ENCODE data around the gene PRH2. TPM values are rescaled to one million over a fixed set of nuclear protein-coding genes. Genes with fewer than 3 reads are reported as not detected.

The PRH2 gene
- total RNA-seq (not detected in 2 replicates), polyA plus RNA-seq (0.21 TPM in 1 of 2 replicates, not detected in the other), polyA minus RNA-seq (1.1 TPM in 1 of 2 replicates, not detected in the other), Bru-seq, nascent RNA (not detected), BruChase-seq, experiment 1, labeled RNA remaining after a 6-hour chase (not detected), BruChase-seq, experiment 2, labeled RNA remaining after a 2-hour chase (not detected)
- polyA plus RNA-seq (2011; cell fraction: cytosol; rRNA removed), result not detected in 2 replicates
- 1.2 TPM in 1 of 2 replicates, not detected in the other for polyA plus RNA-seq (2011; cell fraction: nucleus; rRNA removed)
- polyA plus RNA-seq (2012), result not detected in 2 replicates
- not detected for polyA minus RNA-seq (2011; cell fraction: cytosol; rRNA and poly(A)+ RNA removed)
- polyA minus RNA-seq (2011; cell fraction: nucleus; rRNA and poly(A)+ RNA removed), result 3.6 and 3.8 TPM in 2 replicates
- long read RNA-seq, result 0 reads

DNA sequence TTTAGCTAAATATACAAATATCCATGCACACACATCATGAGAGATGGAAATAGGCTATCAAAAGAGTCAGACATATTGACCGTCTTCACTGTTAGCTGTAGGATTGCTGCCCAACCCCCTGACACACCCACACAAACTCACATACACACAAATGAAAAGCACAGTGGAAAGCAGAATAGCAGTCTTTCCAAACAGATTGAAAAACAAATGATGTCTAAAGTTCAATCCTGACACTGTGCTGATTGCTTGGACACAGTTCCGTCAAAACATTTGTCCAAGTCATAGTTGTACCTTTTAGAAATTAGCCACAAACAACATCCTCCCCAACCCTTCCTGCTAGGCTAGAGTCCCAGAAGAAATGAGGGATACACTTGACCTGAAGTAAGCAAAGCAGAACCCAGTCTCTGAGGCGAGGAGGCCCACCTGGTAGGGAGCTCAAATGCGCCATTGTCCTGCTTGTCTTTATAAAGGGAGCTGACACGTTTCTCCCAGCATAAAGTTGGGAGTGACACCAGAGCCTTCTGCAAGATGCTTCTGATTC, at the start of gene PRH2:
Gene PRH2, plus strand, starts transcription at position 491 of the 541 bp plus-strand sequence. Its CDS starts 38 bp downstream, at position 529.
- DNase-seq (ENCODE audit: low read depth, low spot score) (no peak), FAIRE-seq (no peak)
- no peaks in the 10 kb centered on the region for H3K4me1 ChIP-seq (ENCODE audit: control insufficient read depth, extremely low read depth, insufficient read depth, low read length)
- no peaks in the 10 kb centered on the region for H3K79me2 ChIP-seq (ENCODE audit: control insufficient read depth, insufficient read depth, low read length)
- H3K9me1 ChIP-seq (replicated peaks; ENCODE audit: control insufficient read depth, extremely low read depth, insufficient read depth, low read length), result no peaks in the 10 kb centered on the region
- TF ChIP-seq JUN (IDR thresholded peaks at IDR 0.05; ENCODE audit: borderline replicate concordance, insufficient read depth, insufficient read length, low read depth) (no peak), MYC (IDR thresholded peaks at IDR 0.05; ENCODE audit: low read depth, low read length) (no peak), EZH2 (IDR thresholded peaks at IDR 0.05; ENCODE audit: borderline replicate concordance, low read depth, low read length, severe bottlenecking) (no peak), POLR2AphosphoS5 (IDR thresholded peaks at IDR 0.05; ENCODE audit: insufficient read depth, low read depth, low read length) (no peak), FOS (IDR thresholded peaks at IDR 0.05; ENCODE audit: borderline replicate concordance, insufficient read depth, low read length) (no peak), POLR2A (IDR thresholded peaks at IDR 0.05; ENCODE audit: low read depth, low read length) (no peak), GATA2 (IDR thresholded peaks at IDR 0.05; ENCODE audit: insufficient read depth, insufficient read length, low read depth, low read length) (no peak), CTCF (IDR thresholded peaks at IDR 0.05; ENCODE audit: extremely low read depth in 1 of 2, insufficient read depth in 1 of 2, low read depth in 1 of 2, low read length in 2 of 2) (no peak)
- TF ChIP-seq, protein P1, sequence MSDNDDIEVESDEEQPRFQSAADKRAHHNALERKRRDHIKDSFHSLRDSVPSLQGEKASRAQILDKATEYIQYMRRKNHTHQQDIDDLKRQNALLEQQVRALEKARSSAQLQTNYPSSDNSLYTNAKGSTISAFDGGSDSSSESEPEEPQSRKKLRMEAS (IDR thresholded peaks at IDR 0.05; ENCODE audit: insufficient read depth, insufficient read length), result no peak
- H3K9me3 ChIP-seq (replicated peaks; ENCODE audit: control insufficient read depth, insufficient read depth, low read length), result no peaks in the 10 kb centered on the region
- no peak within 1 kb of the TSS for H3K4me2 ChIP-seq (ENCODE audit: insufficient read depth, low read length)
- H3K36me3 ChIP-seq (ENCODE audit: control insufficient read depth in 2 of 2, extremely low read depth in 1 of 2, insufficient read depth in 2 of 2, low read length in 2 of 2), result no peaks in the 10 kb centered on the region
- no peak within 1 kb of the TSS for H3K4me3 ChIP-seq (replicated peaks in 1 of 3; ENCODE audit: insufficient read depth in 1 of 3, low read depth in 1 of 3, low read length in 3 of 3)
- H3K27me3 ChIP-seq (ENCODE audit: control insufficient read depth in 2 of 2, insufficient read depth in 2 of 2, low read length in 2 of 2), result no peaks in the 10 kb centered on the region
- ChIA-PET POLR2A (no interaction called here), CTCF (no interaction called here)
- no peak within 1 kb of the TSS for H3K9ac ChIP-seq (replicated peaks; ENCODE audit: extremely low read depth, insufficient read depth, low read length)
- BruUV-seq (replicated peaks), result no TSS peak
- intact Hi-C loops (cut with micrococcal nuclease), result no loop called here
- H2AFZ ChIP-seq (ENCODE audit: low read depth, low read length), result no peak within 1 kb of the TSS
- dilution Hi-C loops (cut with MboI; ENCODE audit: extremely low pct_ligation_motif_present, low sequenced_read_pairs), result no loop called here
- no peaks in the 10 kb centered on the region for H4K20me1 ChIP-seq (replicated peaks; ENCODE audit: control insufficient read depth, extremely low read depth, insufficient read depth, low read length)
- H3K27ac ChIP-seq (ENCODE audit: insufficient read depth, low read depth, low read length), result no peak within 1 kb of the TSS

All from endothelial cell of umbilical vein (primary cell).